HAP-1 (cell line): ENCODE measurements around the gene ARPIN.
"Not testable (repeated sequence)": the region's sequence is repeated elsewhere in the genome, so short reads cannot be mapped to it uniquely, and the experiment has no call there.

Experiments
- DNase-seq, 2 experiments: peaks; one replicate each; pipeline ENCODE4 v3.0.0-alpha.2; 2016 to 2020; ENCODE audit warnings: low spot score in 2 of 2
- H3K27me3 ChIP-seq: fragments of 250-450 bp; sonication (Bioruptor Pico); 2 replicates; pipeline ENCODE4 v1.5.1; 2020; ENCODE audit warnings: low read depth, mild to moderate bottlenecking, moderate library complexity
- H3K36me3 ChIP-seq: fragments of 250-450 bp; sonication (Bioruptor Pico); replicated peaks from 2 replicates; pipeline ENCODE4 v1.5.1; 2020; ENCODE audit warnings: mild to moderate bottlenecking
- H3K4me1 ChIP-seq: fragments of 250-450 bp; sonication (Bioruptor Pico); 2 replicates; pipeline ENCODE4 v1.5.1; 2020; ENCODE audit warnings: mild to moderate bottlenecking
- H3K4me3 ChIP-seq: fragments of 250-450 bp; sonication (Bioruptor Pico); 2 replicates; pipeline ENCODE4 v1.5.1; 2020; ENCODE audit warnings: mild to moderate bottlenecking, moderate library complexity
- H3K9me3 ChIP-seq: fragments of 250-450 bp; sonication (Bioruptor Pico); 2 replicates; pipeline ENCODE4 v1.5.1; 2020; ENCODE audit warnings: mild to moderate bottlenecking, moderate library complexity
- in situ Hi-C: fragments of 300-500 bp; cut with MboI; formaldehyde crosslinking; loops from 3 replicates; pipeline ENCODE4 v1.14.3; 2020; ENCODE audit warnings: low sequenced_read_pairs, inconsistent platforms, mixed read lengths

The ARPIN gene

GRCh38 chr15:89880727-89881126 is 32.0 kb downstream of the ARPIN start:
- H3K9me3 ChIP-seq: no peaks in the 10 kb centered on the region
- DNase-seq: no peak
- in situ Hi-C loops: no loop called here
- no peaks in the 10 kb centered on the region for H3K27me3 ChIP-seq
- H3K4me1 ChIP-seq: no peaks in the 10 kb centered on the region
- peaks cover 41% of the 10 kb centered on the region for H3K36me3 ChIP-seq
- H3K4me3 ChIP-seq: no peak overlapping the region

DNA sequence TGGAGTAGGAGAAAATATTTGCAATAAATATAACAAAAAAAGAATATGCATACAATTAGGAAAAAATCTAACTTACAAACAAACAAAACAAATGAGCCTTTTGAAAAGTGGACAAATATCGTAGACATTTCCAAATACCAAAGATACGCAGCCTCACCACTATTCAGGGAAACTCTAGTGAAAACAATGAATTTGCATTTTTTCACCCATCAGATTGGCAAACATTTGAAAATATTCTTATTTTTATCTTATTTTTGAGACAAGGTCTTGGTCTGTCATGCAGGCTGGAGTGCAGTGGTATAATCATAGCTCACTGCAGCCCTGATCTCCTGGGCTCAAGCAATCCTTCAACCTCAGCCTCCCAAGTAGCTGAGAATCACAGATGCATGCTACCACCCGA is 34.4 kb downstream of the ARPIN start:
- no peak overlapping the region for H3K4me3 ChIP-seq
- no peaks in the 10 kb centered on the region for H3K9me3 ChIP-seq
- DNase-seq: no peak
- in situ Hi-C loops: loop anchor here (5.0 to 10.0 kb wide), 2 partner anchors 116 to 206 kb away; no protein-coding TSS in a partner anchor
- H3K27me3 ChIP-seq: no peaks in the 10 kb centered on the region
- H3K4me1 ChIP-seq: no peaks in the 10 kb centered on the region
- H3K36me3 ChIP-seq: peaks cover 36% of the 10 kb centered on the region

GRCh38 chr15:89877083-89877425 is 35.7 kb downstream of the ARPIN start:
- in situ Hi-C loops: loop anchor here (5.0 to 10.0 kb wide), 2 partner anchors 115 to 208 kb away; no protein-coding TSS in a partner anchor
- peaks cover 35% of the 10 kb centered on the region for H3K36me3 ChIP-seq
- H3K4me1 ChIP-seq: no peaks in the 10 kb centered on the region
- no peaks in the 10 kb centered on the region for H3K9me3 ChIP-seq
- no peak for DNase-seq
- no peaks in the 10 kb centered on the region for H3K27me3 ChIP-seq
- H3K4me3 ChIP-seq: no peak overlapping the region

GRCh38 chr15:89876396-89877082 is 36.2 kb downstream of the ARPIN start:
- H3K4me1 ChIP-seq: no peaks in the 10 kb centered on the region
- H3K4me3 ChIP-seq: no peak overlapping the region
- DNase-seq: no peak
- no peaks in the 10 kb centered on the region for H3K9me3 ChIP-seq
- in situ Hi-C loops: loop anchor here (5.0 to 10.0 kb wide), 2 partner anchors 114 to 208 kb away; no protein-coding TSS in a partner anchor
- H3K36me3 ChIP-seq: peaks cover 36% of the 10 kb centered on the region
- H3K27me3 ChIP-seq: no peaks in the 10 kb centered on the region

DNA sequence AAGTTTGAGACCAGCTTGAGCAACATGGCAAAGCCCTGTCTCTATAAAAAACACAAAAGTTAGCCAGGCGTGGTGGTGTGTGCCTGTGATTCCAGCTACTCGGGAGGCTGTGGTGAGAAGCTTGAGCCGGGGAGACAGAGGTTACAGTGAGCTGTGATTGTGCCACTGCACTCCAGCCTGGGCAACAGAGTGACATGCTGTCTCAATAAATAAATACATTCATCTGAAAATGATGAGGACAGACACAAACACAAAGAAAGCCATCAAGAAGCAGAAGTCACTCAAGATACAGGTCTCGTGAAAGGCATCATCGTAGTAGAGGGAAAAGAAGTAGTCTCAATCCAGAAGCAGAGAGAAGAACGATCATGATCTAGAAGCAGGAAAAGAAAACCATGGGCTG is 37.0 kb downstream of the ARPIN start:
- DNase-seq: no peak
- Histone ChIP-seq H3K4me1 (no peaks in the 10 kb centered on the region; the same call in 1 of the 2 replicates), H3K9me3 (no peaks in the 10 kb centered on the region), H3K36me3 (peaks cover 43% of the 10 kb centered on the region), H3K27me3 (no peaks in the 10 kb centered on the region), H3K4me3 (no peak overlapping the region)
- in situ Hi-C loops: loop anchor here (5.0 to 10.0 kb wide), 2 partner anchors 113 to 209 kb away; no protein-coding TSS in a partner anchor

GRCh38 chr15:89874926-89875564 is 37.7 kb downstream of the ARPIN start:
- DNase-seq: peak; percentile 73 to 89
- H3K36me3 ChIP-seq: peaks cover 44% of the 10 kb centered on the region

GRCh38 chr15:89870688-89871288 is 42.0 kb downstream of the ARPIN start:
- Histone ChIP-seq H3K36me3 (peaks cover 19% of the 10 kb centered on the region), H3K9me3 (no peaks in the 10 kb centered on the region), H3K4me1 (peaks cover 9% of the 10 kb centered on the region), H3K4me3 (no peak overlapping the region), H3K27me3 (no peaks in the 10 kb centered on the region)
- in situ Hi-C loops: loop anchor here (10.0 kb wide), 1 partner anchor 214 kb away; no protein-coding TSS in a partner anchor
- DNase-seq: no peak

More at GRCh38 chr15:89874926-89875564, 37.7 kb downstream of the ARPIN start:
- Histone ChIP-seq H3K27me3 (no peaks in the 10 kb centered on the region), H3K4me1 (peaks cover 4% of the 10 kb centered on the region; the same call in 1 of the 2 replicates), H3K9me3 (no peaks in the 10 kb centered on the region), H3K4me3 (no peak overlapping the region)
- in situ Hi-C loops: loop anchor here (5.0 to 10.0 kb wide), 2 partner anchors 113 to 210 kb away; no protein-coding TSS in a partner anchor

GRCh38 chr15:89870006-89870405 is 42.7 kb downstream of the ARPIN start:
- H3K36me3 ChIP-seq: peaks cover 13% of the 10 kb centered on the region; the same call in 1 of the 2 replicates
- DNase-seq: peak; percentile 24 to 82
- in situ Hi-C loops: loop anchor here (10.0 kb wide), 1 partner anchor 215 kb away; no protein-coding TSS in a partner anchor

DNA sequence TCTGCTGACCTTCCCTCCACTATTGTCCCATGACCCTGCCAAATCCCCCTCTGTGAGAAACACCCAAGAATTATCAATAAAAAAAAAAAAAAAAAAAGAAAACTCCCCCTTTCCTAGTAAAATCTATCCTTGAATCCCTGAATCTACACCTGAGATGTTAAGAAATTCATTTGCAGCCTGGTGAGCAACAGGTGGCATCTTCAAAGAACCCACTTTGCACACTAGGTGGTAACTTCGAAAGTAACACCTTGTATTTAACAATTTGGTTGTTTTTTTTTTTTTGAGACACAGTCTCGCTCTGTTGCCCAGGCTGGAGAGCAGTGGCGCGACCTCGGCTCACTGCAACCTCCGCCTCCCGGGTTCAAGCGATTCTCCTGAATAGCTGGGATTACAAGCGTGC is 43.3 kb downstream of the ARPIN start:
- H3K4me3 ChIP-seq, DNase-seq, H3K27me3 ChIP-seq, in situ Hi-C loops, H3K9me3 ChIP-seq: not testable (repeated sequence)
- Histone ChIP-seq H3K36me3 (peaks cover 19% of the 10 kb centered on the region; the same call in 1 of the 2 replicates), H3K4me1 (peaks cover 20% of the 10 kb centered on the region)

More at GRCh38 chr15:89870006-89870405, 42.7 kb downstream of the ARPIN start:
- Histone ChIP-seq H3K4me3 (no peak overlapping the region), H3K27me3 (no peaks in the 10 kb centered on the region), H3K9me3 (no peaks in the 10 kb centered on the region), H3K4me1 (peaks cover 15% of the 10 kb centered on the region)

GRCh38 chr15:89864958-89865739 is 47.6 kb downstream of the ARPIN start:
- Histone ChIP-seq H3K4me1 (peaks cover 20% of the 10 kb centered on the region), H3K9me3 (no peaks in the 10 kb centered on the region), H3K4me3 (no peak overlapping the region), H3K27me3 (no peaks in the 10 kb centered on the region), H3K36me3 (peaks cover 10% of the 10 kb centered on the region; the same call in 1 of the 2 replicates)
- DNase-seq: peak; percentile 22 to 26
- in situ Hi-C loops: no loop called here

DNA sequence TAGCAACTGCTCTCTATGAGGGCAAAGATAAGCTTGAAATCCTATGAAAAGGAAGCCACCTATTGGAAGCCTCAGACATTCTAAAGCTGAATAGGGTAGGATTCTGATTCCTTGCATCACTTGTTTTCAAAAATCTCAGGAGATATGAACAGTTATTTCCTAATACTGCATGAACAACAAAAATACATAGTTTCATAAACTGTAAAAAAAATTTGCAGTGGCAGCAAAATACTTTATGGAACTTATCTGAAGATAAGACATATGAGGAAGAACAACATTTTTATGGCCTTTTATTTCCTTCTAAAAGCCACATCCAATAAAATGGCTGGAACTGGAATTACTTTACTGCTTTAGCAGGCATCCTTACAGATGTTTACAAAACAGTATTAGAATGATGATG is 48.8 kb downstream of the ARPIN start:
- no peaks in the 10 kb centered on the region for H3K27me3 ChIP-seq
- peaks cover 13% of the 10 kb centered on the region; the same call in 1 of the 2 replicates for H3K36me3 ChIP-seq
- H3K4me1 ChIP-seq: peaks cover 16% of the 10 kb centered on the region
- no peak for DNase-seq
- in situ Hi-C loops: no loop called here
- H3K4me3 ChIP-seq: no peak overlapping the region
- H3K9me3 ChIP-seq: no peaks in the 10 kb centered on the region

GRCh38 chr15:89860891-89861290 is 51.9 kb downstream of the ARPIN start:
- H3K9me3 ChIP-seq: no peaks in the 10 kb centered on the region
- DNase-seq: no peak
- peaks cover 13% of the 10 kb centered on the region for H3K36me3 ChIP-seq
- in situ Hi-C loops: no loop called here
- H3K4me3 ChIP-seq: no peak overlapping the region
- peaks cover 22% of the 10 kb centered on the region for H3K4me1 ChIP-seq
- no peaks in the 10 kb centered on the region for H3K27me3 ChIP-seq

GRCh38 chr15:89860431-89860830 is 52.3 kb downstream of the ARPIN start:
- no peak for DNase-seq
- H3K9me3 ChIP-seq: no peaks in the 10 kb centered on the region
- H3K27me3 ChIP-seq: no peaks in the 10 kb centered on the region
- H3K4me1 ChIP-seq: peaks cover 20% of the 10 kb centered on the region
- in situ Hi-C loops: no loop called here
- H3K4me3 ChIP-seq: no peak overlapping the region
- peaks cover 13% of the 10 kb centered on the region for H3K36me3 ChIP-seq
